Thyroid gland (tissue), 4 donors: ENCODE results near the gene JPH4. TPM values are rescaled to one million over a fixed set of nuclear protein-coding genes. Genes with fewer than 3 reads are reported as not detected.

Source experiments
- DNase-seq, 2 donors: peaks; one replicate each; pipeline ENCODE4 v3.0.0-alpha.2; 2019
- H3K27ac ChIP-seq, 3 donors: fragments of 200-600 bp; sonication (generic); 1 replicate in 2 of 3; 2 replicates in 1 of 3; pipeline ENCODE4 v1.5.1; 2016 to 2019; ENCODE audit warnings: mild to moderate bottlenecking in 1 of 3, moderate library complexity in 1 of 3
- H3K27me3 ChIP-seq: fragments of 200-600 bp; sonication (generic); one replicate; pipeline ENCODE4 v1.5.1; 2019
- H3K36me3 ChIP-seq, 2 donors: fragments of 200-600 bp; sonication (generic); one replicate each; pipeline ENCODE4 v1.5.1; 2016 to 2019
- H3K4me1 ChIP-seq, 2 donors: fragments of 200-600 bp; sonication (generic); one replicate each; pipeline ENCODE4 v1.5.1; 2017 to 2019
- H3K4me3 ChIP-seq, 3 donors: fragments of 200-600 bp; sonication (generic); replicated peaks in 1 of 3; 1 replicate in 2 of 3; 2 replicates in 1 of 3; pipeline ENCODE4 v1.5.1; 2016; ENCODE audit warnings: mild to moderate bottlenecking in 1 of 3
- H3K9me3 ChIP-seq: fragments of 200-600 bp; sonication (generic); one replicate; pipeline ENCODE4 v1.5.1; 2017
- POLR2A ChIP-seq, 2 donors: fragments of 450-650 bp; IDR thresholded peaks; one replicate each; pipeline ENCODE4 v1.6.1; 2017; ENCODE audit warnings: antibody characterized with exemption in 2 of 2, mild to moderate bottlenecking in 2 of 2, moderate library complexity in 1 of 2
- WGBS, 2 donors: methylation state at CpG; one replicate each; pipeline ENCODE4 v1.1.5; 2017; 5-methylcytosine and 5-hydroxymethylcytosine counted together
- intact Hi-C: fragments of 100-400 bp; cut with DNase I; formaldehyde crosslinking; loops from one replicate; pipeline ENCODE4 v1.15.1; 2023
- total RNA-seq, 4 donors: library from RNA; depleted of rRNA; stranded (reverse); fragments of >200 nt; gene quantifications; one replicate each; pipeline ENCODE4 v1.2.3, GENCODE V29; 2016
- TF ChIP-seq, protein P1 (sequence below), 6 experiments: fragments of 200-600 bp in 3 of 6; fragments of 450-650 bp in 3 of 6; sonication (generic) in 3 of 6; IDR thresholded peaks; one replicate each; pipeline ENCODE4 v1.5.1; 2016 to 2019; ENCODE audit warnings: antibody characterized with exemption in 6 of 6, mild to moderate bottlenecking in 2 of 6, inconsistent platforms in 1 of 6, moderate library complexity in 1 of 6

The JPH4 gene
- total RNA-seq, 4 donors from 2014 or later, result 0.11 to 0.54 (median 0.27) TPM; not detected in 1

GRCh38 chr14:23571701-23572523, 6.7 kb downstream of the JPH4 start:
- intact Hi-C loops, result no loop called here
- H3K36me3 ChIP-seq, result no peaks in the 10 kb centered on the region
- H3K9me3 ChIP-seq, result no peaks in the 10 kb centered on the region
- peaks cover 23% of the 10 kb centered on the region for H3K27me3 ChIP-seq
- H3K4me3 ChIP-seq, result no peak overlapping the region
- peaks cover 1 to 12% of the 10 kb centered on the region in 2 donors for H3K4me1 ChIP-seq
- no peak for DNase-seq
- no peak overlapping the region for H3K27ac ChIP-seq
- 65 to 69% methylated on average over 14 of the region's 14 CpGs for WGBS, 2 donors
- TF ChIP-seq, protein P1, sequence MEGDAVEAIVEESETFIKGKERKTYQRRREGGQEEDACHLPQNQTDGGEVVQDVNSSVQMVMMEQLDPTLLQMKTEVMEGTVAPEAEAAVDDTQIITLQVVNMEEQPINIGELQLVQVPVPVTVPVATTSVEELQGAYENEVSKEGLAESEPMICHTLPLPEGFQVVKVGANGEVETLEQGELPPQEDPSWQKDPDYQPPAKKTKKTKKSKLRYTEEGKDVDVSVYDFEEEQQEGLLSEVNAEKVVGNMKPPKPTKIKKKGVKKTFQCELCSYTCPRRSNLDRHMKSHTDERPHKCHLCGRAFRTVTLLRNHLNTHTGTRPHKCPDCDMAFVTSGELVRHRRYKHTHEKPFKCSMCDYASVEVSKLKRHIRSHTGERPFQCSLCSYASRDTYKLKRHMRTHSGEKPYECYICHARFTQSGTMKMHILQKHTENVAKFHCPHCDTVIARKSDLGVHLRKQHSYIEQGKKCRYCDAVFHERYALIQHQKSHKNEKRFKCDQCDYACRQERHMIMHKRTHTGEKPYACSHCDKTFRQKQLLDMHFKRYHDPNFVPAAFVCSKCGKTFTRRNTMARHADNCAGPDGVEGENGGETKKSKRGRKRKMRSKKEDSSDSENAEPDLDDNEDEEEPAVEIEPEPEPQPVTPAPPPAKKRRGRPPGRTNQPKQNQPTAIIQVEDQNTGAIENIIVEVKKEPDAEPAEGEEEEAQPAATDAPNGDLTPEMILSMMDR (IDR thresholded peaks at IDR 0.05), result no peak
- TF ChIP-seq POLR2A (IDR thresholded peaks at IDR 0.05), result no peak

- Histone ChIP-seq H3K27ac (no peak overlapping the region), H3K27me3 (peaks cover 14% of the 10 kb centered on the region), H3K4me3 (no peak overlapping the region), H3K9me3 (no peaks in the 10 kb centered on the region), H3K4me1 (peaks cover 6 to 11% of the 10 kb centered on the region in 2 donors), H3K36me3 (no peaks in the 10 kb centered on the region)
- TF ChIP-seq, protein P1 (IDR thresholded peaks at IDR 0.05), result no peak
- TF ChIP-seq POLR2A (IDR thresholded peaks at IDR 0.05), result no peak
- no peak for DNase-seq
- intact Hi-C loops, result no loop called here
- 85 to 87% methylated on average over 10 to 23 of the region's 23 CpGs for WGBS, 2 donors
Observed at GRCh38 chr14:23570806-23571483, 7.6 kb downstream of the JPH4 start.

DNA sequence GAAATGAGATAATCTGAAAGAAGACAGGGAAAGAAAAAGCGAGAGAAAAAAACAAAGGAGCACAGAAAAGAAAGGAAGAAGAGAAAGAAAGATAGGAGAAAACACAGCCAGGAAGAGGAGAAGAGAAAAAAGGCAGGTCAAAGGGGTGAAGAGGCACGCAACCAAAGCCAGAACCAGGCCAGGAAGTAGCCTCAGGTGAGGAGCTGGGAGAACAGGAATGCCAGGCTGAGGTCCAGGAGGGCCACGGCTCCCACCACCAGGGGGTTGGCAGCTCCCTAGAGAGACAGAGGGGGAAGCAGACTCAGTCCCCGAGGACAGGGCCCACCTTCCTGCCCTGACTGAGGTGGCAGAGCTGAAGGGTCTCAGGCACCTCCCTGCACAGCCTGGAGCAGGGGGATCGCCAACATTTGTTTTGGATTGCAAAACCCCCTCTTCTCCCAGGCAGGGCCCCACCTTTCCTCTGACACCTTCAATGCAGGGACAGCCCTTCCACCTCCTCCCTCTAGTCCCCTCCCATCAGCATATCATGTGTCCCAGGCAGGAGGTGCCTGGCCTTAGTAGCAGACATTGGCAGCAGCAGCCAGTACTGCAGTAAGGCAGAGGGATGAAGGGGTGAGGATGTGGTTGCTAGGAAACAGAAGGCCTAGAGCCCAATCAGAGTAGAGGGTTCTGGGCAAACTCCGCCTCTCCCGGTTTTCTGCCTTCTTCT, 9.0 kb downstream of the JPH4 start:
- TF ChIP-seq, protein P1 (IDR thresholded peaks at IDR 0.05), result no peak
- TF ChIP-seq POLR2A (IDR thresholded peaks at IDR 0.05), result no peak
- Histone ChIP-seq H3K4me3 (no peak overlapping the region), H3K27me3 (peaks cover 3% of the 10 kb centered on the region), H3K9me3 (no peaks in the 10 kb centered on the region), H3K27ac (no peak overlapping the region), H3K36me3 (peaks cover 0 to 3% of the 10 kb centered on the region in 2 donors), H3K4me1 (peaks cover 6 to 9% of the 10 kb centered on the region in 2 donors)
- no peak for DNase-seq
- 60 to 62% methylated on average over 7 of the region's 7 CpGs for WGBS, 2 donors
- intact Hi-C loops, result no loop called here

DNA sequence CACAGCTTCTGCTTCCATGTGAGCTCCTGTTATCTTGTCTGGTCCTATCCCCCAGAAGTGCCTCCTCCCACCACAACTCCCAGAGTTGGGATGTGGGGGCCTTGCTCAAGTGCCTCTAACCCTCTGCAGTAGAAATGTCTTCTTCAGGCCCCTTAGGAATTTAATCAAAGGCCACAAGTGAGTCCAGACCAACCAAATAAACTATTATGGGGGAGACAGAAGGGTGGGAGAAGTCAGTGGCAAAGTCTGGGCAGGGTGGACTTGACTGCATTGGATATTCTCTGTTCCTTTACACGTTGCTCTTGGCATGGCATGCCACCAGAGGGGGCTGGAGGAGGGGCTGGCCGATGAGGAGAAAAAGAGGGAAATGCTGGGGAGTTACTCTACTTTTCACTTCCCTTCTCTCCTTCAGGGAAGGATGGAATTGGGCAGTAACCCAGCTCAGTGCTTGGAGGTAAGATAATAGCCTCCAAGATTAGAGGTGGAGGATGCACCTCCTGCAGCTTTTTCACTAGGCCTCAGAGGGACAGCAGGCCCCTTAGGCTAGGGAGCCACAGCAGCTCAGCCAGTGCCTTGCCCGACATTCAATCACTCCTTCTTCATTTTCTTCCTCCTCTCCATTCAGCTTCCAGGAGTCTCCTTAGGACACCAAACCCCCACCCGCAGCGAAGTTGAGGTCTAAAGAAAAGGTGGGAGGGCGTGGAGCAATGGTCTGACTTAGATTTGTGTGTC, 9.8 kb downstream of the JPH4 start:
- no peaks in the 10 kb centered on the region for H3K27me3 ChIP-seq
- no peak overlapping the region for H3K27ac ChIP-seq
- intact Hi-C loops, result no loop called here
- H3K4me3 ChIP-seq, result no peak overlapping the region
- no peak for DNase-seq
- WGBS, 2 donors, result 65 to 67% methylated on average over 6 of the region's 6 CpGs
- H3K4me1 ChIP-seq, result peaks cover 6 to 9% of the 10 kb centered on the region in 2 donors
- no peak for TF ChIP-seq POLR2A (IDR thresholded peaks at IDR 0.05)
- TF ChIP-seq, protein P1 (IDR thresholded peaks at IDR 0.05), result no peak
- H3K9me3 ChIP-seq, result no peaks in the 10 kb centered on the region
- H3K36me3 ChIP-seq, result peaks cover 0 to 3% of the 10 kb centered on the region in 2 donors
